ENCODE data around the gene CDKAL1.

- no peak for TF ChIP-seq CTCF (IDR thresholded peaks at IDR 0.05; ENCODE audit: insufficient read depth, low read length)
- no peak for TF ChIP-seq POLR2AphosphoS5 (IDR thresholded peaks at IDR 0.05; ENCODE audit: low read depth)
- TF ChIP-seq, protein P1, sequence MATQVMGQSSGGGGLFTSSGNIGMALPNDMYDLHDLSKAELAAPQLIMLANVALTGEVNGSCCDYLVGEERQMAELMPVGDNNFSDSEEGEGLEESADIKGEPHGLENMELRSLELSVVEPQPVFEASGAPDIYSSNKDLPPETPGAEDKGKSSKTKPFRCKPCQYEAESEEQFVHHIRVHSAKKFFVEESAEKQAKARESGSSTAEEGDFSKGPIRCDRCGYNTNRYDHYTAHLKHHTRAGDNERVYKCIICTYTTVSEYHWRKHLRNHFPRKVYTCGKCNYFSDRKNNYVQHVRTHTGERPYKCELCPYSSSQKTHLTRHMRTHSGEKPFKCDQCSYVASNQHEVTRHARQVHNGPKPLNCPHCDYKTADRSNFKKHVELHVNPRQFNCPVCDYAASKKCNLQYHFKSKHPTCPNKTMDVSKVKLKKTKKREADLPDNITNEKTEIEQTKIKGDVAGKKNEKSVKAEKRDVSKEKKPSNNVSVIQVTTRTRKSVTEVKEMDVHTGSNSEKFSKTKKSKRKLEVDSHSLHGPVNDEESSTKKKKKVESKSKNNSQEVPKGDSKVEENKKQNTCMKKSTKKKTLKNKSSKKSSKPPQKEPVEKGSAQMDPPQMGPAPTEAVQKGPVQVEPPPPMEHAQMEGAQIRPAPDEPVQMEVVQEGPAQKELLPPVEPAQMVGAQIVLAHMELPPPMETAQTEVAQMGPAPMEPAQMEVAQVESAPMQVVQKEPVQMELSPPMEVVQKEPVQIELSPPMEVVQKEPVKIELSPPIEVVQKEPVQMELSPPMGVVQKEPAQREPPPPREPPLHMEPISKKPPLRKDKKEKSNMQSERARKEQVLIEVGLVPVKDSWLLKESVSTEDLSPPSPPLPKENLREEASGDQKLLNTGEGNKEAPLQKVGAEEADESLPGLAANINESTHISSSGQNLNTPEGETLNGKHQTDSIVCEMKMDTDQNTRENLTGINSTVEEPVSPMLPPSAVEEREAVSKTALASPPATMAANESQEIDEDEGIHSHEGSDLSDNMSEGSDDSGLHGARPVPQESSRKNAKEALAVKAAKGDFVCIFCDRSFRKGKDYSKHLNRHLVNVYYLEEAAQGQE (IDR thresholded peaks at IDR 0.05; ENCODE audit: insufficient replicate concordance, low read depth): no peak
Measured at GRCh38 chr6:20991910-20992309, 457.7 kb downstream of the CDKAL1 start.
